CD4-positive, alpha-beta T cell treated with Interleukin-12 subunit alpha and Interleukin-12 subunit beta, for 1 hour (primary cell): ENCODE measurements around the gene DLG4.
"Not testable (repeated sequence)": the region's sequence is repeated elsewhere in the genome, so short reads cannot be mapped to it uniquely, and the experiment has no call there.

Source experiments
- DNase-seq: peaks from one replicate; pipeline ENCODE4 v3.0.0-alpha.2; 2020

DLG4 gene

DNA sequence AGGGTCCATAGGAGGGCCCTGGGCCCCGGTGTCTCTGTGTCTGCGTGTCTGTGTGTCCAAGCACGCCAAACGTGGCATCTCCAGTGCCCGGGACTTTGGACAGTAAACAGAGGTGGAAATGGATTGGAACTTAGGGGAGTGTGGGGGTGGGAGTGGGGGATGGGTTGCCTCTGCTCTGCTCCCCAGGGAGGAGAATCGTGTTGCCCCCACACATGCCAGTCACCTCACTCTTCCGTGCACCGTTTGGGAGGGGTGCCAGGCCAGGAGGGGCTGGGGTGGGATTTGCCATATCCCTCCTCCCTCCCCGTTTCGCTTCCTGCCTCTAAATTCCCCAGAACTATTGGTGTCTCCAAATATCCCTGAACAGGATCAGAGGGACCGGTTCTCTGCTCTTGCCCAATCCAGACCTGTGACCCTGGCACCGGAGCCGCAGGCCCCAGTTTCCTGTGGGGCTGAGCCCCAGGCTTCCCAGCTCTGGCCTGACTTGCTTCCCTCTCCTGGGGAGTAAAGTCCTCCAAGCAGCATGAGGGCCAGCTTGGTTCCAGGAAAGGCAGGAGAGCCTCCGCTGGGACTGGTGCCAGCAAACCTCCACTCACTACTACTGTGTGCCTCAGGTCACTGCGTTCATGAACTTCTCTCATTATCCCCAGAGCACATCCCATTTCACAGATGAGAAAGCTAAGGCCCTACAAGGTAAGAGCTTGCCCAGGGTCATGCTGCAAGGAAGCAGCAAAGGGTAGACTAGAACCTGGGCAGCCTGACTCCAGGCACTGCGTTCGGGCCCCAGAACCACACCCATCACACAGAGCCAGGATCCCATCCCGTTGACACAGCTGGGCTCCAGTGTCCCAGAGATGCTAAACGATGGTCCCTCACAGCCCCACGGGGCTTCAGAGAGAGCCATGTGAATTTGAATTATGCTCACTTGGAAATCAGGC is 40.0 kb downstream of the DLG4 start, which contains the start of gene ASGR1:
Gene ASGR1 (minus strand): TSS at position 54 of the 938 bp plus-strand sequence. CDS start 807 bp downstream, outside the sequence.
- DNase-seq: no peak

- DNase-seq: no peak
Measured at GRCh38 chr17:7178973-7179316, 40.7 kb downstream of the DLG4 start.

GRCh38 chr17:7177954-7178477 is 41.6 kb downstream of the DLG4 start:
- DNase-seq: no peak

DNA sequence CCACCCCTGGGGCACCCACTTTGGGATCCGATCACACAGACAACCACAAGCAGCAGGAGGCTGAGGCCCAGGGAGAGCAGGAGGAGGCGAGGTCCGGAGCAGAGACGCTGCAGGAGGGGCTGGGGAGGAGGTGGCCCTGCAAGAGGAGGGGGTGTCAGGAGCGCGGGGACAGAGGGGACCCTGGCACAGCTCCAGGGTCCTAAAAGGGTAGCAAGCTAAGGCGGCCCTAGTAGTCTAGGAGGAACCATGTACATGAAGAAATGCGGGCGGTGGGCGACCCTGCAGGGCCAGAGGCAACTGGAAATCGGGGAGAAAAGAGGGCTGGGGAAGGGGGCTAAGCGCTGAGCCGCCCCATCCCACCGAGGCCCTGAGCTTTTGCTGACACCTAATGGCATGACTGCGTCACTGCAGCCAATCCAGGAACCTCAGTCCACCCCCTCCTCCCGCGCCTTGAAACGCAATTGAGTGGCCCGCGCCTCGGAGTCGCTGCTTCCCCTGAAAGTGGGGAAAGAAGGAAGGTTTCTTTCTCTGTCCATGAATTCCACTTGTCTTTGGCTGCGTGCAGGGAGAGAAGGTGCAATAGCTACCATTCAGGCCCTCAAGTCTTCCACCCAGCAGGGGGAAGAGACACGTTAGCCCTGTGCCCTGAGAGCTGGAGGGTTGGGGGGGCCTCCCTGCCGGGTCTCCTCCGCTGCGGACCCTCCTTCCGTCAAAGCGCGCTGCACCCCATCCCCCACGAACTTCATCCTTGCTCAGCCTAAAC is 42.3 kb downstream of the DLG4 start:
- peak; percentile 73 for DNase-seq

GRCh38 chr17:7176841-7177190 is 42.8 kb downstream of the DLG4 start:
- no peak for DNase-seq

GRCh38 chr17:7176107-7176840 is 43.4 kb downstream of the DLG4 start:
- no peak for DNase-seq

- no peak for DNase-seq
Measured at GRCh38 chr17:7175330-7175733, 44.3 kb downstream of the DLG4 start.

- no peak for DNase-seq
Measured at GRCh38 chr17:7174603-7175326, 44.9 kb downstream of the DLG4 start.

GRCh38 chr17:7173687-7174602 is 45.7 kb downstream of the DLG4 start:
- peak; percentile 57 for DNase-seq

- not testable (repeated sequence) for DNase-seq
Measured at GRCh38 chr17:7172522-7173191, 47.0 kb downstream of the DLG4 start.

GRCh38 chr17:7169565-7169908 is 50.1 kb downstream of the DLG4 start:
- DNase-seq: not testable (repeated sequence)

- not testable (repeated sequence) for DNase-seq
Measured at GRCh38 chr17:7168841-7169564, 50.6 kb downstream of the DLG4 start.

DNA sequence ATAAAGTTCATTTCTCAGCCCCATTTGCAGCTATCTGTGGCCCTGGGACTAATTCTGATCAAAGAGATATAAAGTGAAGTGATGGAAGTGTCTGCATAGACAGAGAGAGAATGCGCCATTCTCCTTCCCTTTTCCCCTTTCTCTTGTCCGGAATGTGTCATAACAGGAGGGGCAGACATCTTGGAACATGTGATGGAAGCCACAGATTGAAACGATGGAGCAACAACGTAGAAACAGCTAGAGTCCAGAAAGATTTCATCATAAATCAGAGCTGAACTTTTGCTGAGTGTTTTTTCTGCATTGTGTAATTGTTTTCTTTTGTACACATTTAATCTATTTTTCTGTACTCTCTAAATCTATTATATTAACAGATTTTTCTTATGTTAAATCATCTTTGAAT is 51.8 kb downstream of the DLG4 start:
- no peak for DNase-seq

DNA sequence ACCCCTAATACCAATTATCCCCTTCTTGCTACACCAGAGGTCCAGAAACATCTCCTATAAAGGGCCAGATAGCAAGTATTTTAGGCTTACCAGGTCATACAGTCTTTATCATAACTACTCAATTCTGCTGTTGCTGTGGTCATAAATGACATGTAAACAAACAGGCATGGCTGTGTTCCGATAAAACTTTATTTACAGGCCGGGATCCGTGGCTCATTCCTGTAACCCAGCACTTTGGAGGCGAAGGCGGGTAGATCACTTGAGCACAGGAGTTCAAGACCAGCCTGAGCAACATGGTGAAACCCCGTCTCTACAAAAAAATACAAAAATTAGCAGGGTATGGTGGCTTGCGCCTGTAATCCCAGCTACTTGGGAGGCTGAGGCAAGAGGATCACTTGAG is 52.8 kb downstream of the DLG4 start:
- no peak for DNase-seq

DNA sequence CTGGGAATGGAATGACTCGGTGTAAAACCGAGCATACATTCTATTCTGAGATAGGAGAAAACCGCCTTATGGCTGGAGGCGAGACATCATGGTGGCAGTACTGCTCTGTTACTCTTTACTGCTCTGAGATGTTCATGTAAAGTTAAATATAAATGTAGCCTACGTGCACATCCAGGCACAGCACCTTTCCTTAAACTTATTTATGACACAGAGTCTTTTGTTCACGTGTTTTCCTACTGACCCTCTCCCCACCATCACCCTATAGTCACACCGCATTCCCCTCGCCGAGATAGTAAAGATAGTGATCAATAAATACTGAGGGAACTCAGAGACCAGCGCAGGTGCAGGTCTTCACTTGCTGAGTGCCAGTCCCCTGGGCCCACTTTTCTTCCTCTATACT is 60.1 kb downstream of the DLG4 start:
- not testable (repeated sequence) for DNase-seq

- DNase-seq: not testable (repeated sequence)
Measured at GRCh38 chr17:7158424-7158823, 61.2 kb downstream of the DLG4 start.

DNA sequence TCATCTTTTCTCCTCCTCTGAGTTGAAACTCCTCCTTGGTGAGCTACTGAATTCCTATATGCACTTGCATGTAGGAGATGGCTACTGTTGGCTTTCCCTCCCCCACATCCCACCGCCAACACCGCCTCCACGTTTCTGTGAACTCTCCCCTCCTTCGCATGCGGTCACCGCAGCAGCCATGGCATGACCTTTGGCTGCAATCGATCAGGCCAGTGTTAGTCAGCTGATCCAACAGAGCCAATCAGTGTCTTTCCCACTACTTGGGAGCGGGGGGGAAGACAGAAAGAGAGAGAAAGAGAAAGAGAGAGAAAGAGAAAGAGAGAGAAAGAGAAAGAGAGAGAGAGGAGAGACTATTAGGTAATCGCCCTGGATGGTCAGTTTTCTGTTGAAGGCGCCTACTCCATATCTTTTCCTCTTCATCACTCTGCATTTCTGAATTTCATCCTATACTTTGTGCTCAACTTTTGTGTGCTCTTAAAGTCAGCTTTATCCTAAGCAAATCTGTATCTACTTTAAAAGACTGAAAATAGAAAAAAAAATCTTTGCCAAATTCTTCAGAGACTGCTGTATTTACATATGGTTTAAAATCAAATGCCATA is 63.2 kb downstream of the DLG4 start:
- DNase-seq: no peak

- no peak for DNase-seq
Measured at GRCh38 chr17:7147772-7148171, 71.9 kb downstream of the DLG4 start.

DNA sequence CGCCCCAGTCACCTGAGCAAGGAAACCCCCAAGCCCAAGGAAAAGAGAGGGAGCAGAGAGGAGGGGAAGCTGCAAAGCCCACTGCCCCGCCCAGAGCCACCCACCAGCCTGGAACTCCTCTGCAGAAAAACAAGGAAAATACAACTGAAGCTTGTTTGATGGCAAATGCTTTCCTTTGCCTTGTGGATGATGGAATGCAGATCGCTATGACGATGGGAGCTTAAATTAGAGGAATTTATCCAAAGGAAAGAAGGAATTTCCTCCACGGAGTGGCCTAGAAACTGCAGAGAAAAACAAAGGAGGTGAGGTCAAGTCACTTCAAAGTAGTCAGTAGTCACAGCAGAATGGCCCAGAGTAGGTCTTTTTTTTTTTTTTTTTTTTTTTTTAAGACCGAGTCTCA is 73.5 kb downstream of the DLG4 start:
- DNase-seq: no peak

DNA sequence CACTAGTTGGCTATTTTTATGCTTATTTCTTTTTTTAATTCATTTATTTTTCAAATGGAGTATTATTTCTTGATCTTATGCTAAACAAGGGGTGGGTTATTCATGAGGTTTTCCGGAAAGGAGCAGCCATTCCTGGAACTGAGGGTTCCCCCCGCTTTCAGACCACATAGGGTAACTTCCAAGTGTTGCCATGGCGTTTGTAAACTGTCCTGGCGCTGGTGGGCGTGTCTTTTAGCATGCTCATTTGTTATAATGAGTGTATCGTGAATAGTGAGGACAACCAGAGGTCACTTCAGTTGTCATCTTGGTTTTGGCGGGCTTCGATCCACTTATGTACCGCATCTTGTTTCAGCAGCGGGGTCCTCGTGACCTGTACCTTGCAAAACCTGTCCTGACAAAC is 75.4 kb downstream of the DLG4 start:
- DNase-seq: no peak
